Cardiac muscle cell (in vitro differentiated cells and primary cell): ENCODE results near the gene TSPEAR. TPM values are rescaled to one million over a fixed set of nuclear protein-coding genes. Genes with fewer than 3 reads are reported as not detected.

Experiments
- DNase-seq, 2 donors: peaks; one replicate each; pipeline versions ENCODE4 v3.0.0 to v3.0.0-alpha.2; 2010 to 2017; ENCODE audit warnings: low read depth in 1 of 2, low spot score in 1 of 2
- H3K27ac ChIP-seq: fragments of 200-600 bp; sonication (generic); 2 replicates; pipeline ENCODE4 v1.5.1; 2016
- H3K27me3 ChIP-seq: fragments of 200-600 bp; sonication (generic); 2 replicates; pipeline ENCODE4 v1.6.0; 2016; ENCODE audit warnings: control low read depth
- H3K36me3 ChIP-seq: fragments of 200-600 bp; sonication (generic); 2 replicates; pipeline ENCODE4 v1.5.1; 2016; ENCODE audit warnings: control low read depth
- H3K4me1 ChIP-seq: fragments of 200-600 bp; sonication (generic); 2 replicates; pipeline ENCODE4 v1.8.1; 2017; ENCODE audit warnings: low read depth, mild to moderate bottlenecking, mixed run types
- H3K4me3 ChIP-seq: fragments of 200-600 bp; sonication (generic); 2 replicates; pipeline ENCODE4 v1.5.1; 2016; ENCODE audit warnings: mild to moderate bottlenecking
- H3K9me3 ChIP-seq: fragments of 200-600 bp; sonication (generic); 2 replicates; pipeline ENCODE4 v1.5.1; 2017; ENCODE audit warnings: low read depth, mild to moderate bottlenecking, control low read depth
- CTCF ChIP-seq: IDR thresholded peaks from 2 replicates; pipeline ENCODE4 v1.5.1; 2012; ENCODE audit warnings: low read depth, mild to moderate bottlenecking, low read length
- polyA plus RNA-seq: library from polyadenylated mRNA; unstranded; fragments of >200 nt; fragmentation: Nextera tagmentation; extraction: Ambion mirVana; gene quantifications from 2 replicates; pipeline ENCODE4 v1.2.1, GENCODE V29; 2016
- total RNA-seq: library from RNA; depleted of rRNA; stranded (reverse); fragments of >200 nt; gene quantifications from 2 replicates; pipeline ENCODE4 v1.2.3, GENCODE V29; 2016

Gene TSPEAR
- total and polyA plus RNA-seq, 2 experiments from 2014 or later = 2.8 to 3.4 TPM

DNA sequence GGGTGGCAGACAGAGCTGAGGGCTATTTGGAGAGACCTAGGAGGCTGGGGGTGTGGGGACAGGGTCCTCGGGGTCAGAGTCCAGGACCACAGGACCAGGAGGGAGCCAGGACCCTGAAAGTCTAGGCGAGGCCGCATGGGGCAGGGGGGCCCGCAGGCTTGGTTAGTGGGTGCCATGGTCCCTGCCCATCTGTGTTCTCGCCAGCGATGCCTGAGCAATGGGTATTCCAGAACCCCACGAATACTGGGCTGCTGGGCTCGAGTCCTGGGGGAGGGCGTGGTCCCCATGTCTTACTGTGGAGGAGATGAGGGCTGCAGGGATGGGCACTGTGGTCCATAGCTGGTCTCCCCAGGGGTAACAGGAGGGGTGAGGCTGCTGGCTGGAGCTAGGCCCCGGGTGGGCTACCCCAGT lies 121.1 kb downstream of the TSPEAR start:
- TF ChIP-seq CTCF = no peak
- H3K27ac ChIP-seq = no peak overlapping the region
- H3K9me3 ChIP-seq = no peaks in the 10 kb centered on the region
- DNase-seq = no peak
- H3K36me3 ChIP-seq = no peaks in the 10 kb centered on the region
- peaks cover 18% of the 10 kb centered on the region for H3K4me1 ChIP-seq
- no peak overlapping the region for H3K4me3 ChIP-seq
- no peaks in the 10 kb centered on the region for H3K27me3 ChIP-seq

- H3K4me3 ChIP-seq = no peak overlapping the region
- no peak for DNase-seq
These were observed 121.6 kb downstream of the TSPEAR start for GRCh38 chr21:44589586-44590305.

DNA sequence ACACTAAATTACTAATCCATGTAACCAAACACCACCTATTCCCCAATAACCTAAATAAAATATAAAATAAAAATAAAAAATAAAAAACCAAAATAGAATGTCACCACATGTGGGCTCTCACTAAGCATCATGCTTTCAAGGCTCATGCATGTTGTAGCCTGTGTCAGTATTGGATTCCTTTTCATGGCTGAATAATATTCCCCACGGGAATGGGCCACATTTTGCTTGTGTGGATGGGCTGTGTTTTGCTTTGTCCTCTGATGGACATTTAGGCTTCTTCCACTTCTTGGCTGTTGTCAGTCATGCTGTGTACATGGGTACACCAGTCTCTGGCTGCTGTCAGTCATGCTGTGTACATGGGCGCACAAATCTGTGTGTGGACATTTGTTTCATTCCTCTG lies 122.3 kb downstream of the TSPEAR start:
- no peak overlapping the region for H3K4me3 ChIP-seq
- no peak for DNase-seq
- H3K36me3 ChIP-seq = no peaks in the 10 kb centered on the region
- no peak for TF ChIP-seq CTCF
- no peak overlapping the region for H3K27ac ChIP-seq
- H3K9me3 ChIP-seq = no peaks in the 10 kb centered on the region
- peaks cover 15% of the 10 kb centered on the region for H3K4me1 ChIP-seq
- no peaks in the 10 kb centered on the region for H3K27me3 ChIP-seq

More at GRCh38 chr21:44589586-44590305, 121.6 kb downstream of the TSPEAR start:
- Histone ChIP-seq H3K9me3 (no peaks in the 10 kb centered on the region), H3K36me3 (no peaks in the 10 kb centered on the region), H3K4me1 (peaks cover 18% of the 10 kb centered on the region), H3K27me3 (no peaks in the 10 kb centered on the region), H3K27ac (no peak overlapping the region)
- TF ChIP-seq CTCF = no peak

DNA sequence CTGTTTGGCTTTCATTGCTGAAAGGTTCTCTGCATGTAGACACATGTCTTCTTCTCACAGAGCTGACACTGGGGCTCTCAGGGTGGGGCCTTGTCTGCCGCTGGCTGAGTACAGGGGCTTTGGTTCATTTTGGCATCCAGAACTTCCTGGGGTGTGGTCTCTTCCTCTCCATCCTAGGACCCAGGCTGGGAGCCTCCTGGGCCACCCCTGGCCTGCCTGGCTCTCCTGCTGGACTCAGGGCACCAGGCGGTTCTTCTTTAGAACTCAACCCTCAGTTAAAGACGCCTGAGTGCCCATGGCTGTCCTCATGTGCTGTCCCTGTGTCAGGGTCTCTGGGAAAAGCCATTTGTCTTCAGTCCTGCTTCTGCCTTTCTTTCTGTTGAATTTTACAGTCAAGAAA lies 125.5 kb downstream of the TSPEAR start:
- no peak overlapping the region for H3K4me3 ChIP-seq
- DNase-seq = no peak
- no peaks in the 10 kb centered on the region for H3K27me3 ChIP-seq
- no peak overlapping the region for H3K27ac ChIP-seq
- no peaks in the 10 kb centered on the region for H3K36me3 ChIP-seq
- no peaks in the 10 kb centered on the region for H3K9me3 ChIP-seq
- TF ChIP-seq CTCF = no peak
- peaks cover 13% of the 10 kb centered on the region for H3K4me1 ChIP-seq

DNA sequence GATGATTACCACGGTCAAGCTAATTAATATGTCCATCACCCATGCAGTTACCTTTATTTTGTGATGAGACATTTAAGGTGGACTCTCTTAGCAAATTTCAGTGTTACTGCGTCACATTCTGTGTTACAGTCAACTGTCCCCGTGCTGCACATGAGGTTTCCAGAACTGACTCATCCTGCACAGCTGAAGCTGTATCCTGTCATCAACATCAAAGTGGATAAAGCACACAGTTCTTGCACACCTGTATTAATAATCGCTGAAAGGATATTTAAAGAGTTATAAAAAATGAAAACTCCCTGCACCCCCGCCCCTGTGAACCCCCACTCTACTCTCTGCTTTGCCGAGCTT lies 127.6 kb downstream of the TSPEAR start:
- H3K27ac ChIP-seq = no peak overlapping the region
- H3K4me3 ChIP-seq = no peak overlapping the region
- DNase-seq = no peak
- no peaks in the 10 kb centered on the region for H3K27me3 ChIP-seq
- H3K36me3 ChIP-seq = no peaks in the 10 kb centered on the region
- TF ChIP-seq CTCF = no peak
- peaks cover 13% of the 10 kb centered on the region for H3K4me1 ChIP-seq
- H3K9me3 ChIP-seq = no peaks in the 10 kb centered on the region
